Activated naive CD4-positive, alpha-beta T cell treated with anti-CD3 and anti-CD28 coated beads for 36 hours (primary cell): ENCODE results near the gene DNAAF8. TPM values are rescaled to one million over a fixed set of nuclear protein-coding genes. Genes with fewer than 3 reads are reported as not detected.

Experiments
- CTCF ChIA-PET: fragments of 350-600 bp; sonication (Branson Sonifier 250); formaldehyde crosslinking; loops from one replicate; lab custom pipeline; 2021; ENCODE audit warnings: antibody characterized with exemption; lab: Charles Lee
- DNase-seq: peaks from one replicate; pipeline ENCODE4 v3.0.0-alpha.2; 2020
- H3K27ac Mint-ChIP-seq: one replicate; pipeline ENCODE4 v1.8.0; 2021; ENCODE audit warnings: mild to moderate bottlenecking, mixed read lengths
- H3K27me3 Mint-ChIP-seq: one replicate; pipeline ENCODE4 v1.8.0; 2021; ENCODE audit warnings: low read depth, mixed read lengths
- H3K36me3 Mint-ChIP-seq: one replicate; pipeline ENCODE4 v1.8.0; 2021; ENCODE audit warnings: low read depth, mixed read lengths
- H3K4me1 Mint-ChIP-seq: one replicate; pipeline ENCODE4 v1.8.0; 2021; ENCODE audit warnings: low read depth, mixed read lengths
- H3K4me3 Mint-ChIP-seq: one replicate; pipeline ENCODE4 v1.8.0; 2021; ENCODE audit warnings: mild to moderate bottlenecking, moderate library complexity, mixed read lengths
- H3K9me3 Mint-ChIP-seq: one replicate; pipeline ENCODE4 v1.8.0; 2021; ENCODE audit warnings: mixed read lengths
- intact Hi-C: fragments of 100-400 bp; cut with micrococcal nuclease; formaldehyde crosslinking; loops from one replicate; pipeline ENCODE4 v1.15.1; 2023
- total RNA-seq, 2 experiments: library from RNA; stranded (reverse); gene quantifications; one replicate each; pipeline ENCODE4 v1.2.3, GENCODE V29; 2021

Gene DNAAF8
- total RNA-seq, 2 experiments from 2014 or later = 0.07 TPM; not detected in 1

- intact Hi-C loops = no loop called here
- CTCF ChIA-PET = no interaction called here
- DNase-seq = no peak
- no peak overlapping the region for H3K4me3 Mint-ChIP-seq
- H3K9me3 Mint-ChIP-seq = no peaks in the 10 kb centered on the region
- no peak overlapping the region for H3K27ac Mint-ChIP-seq
- H3K4me1 Mint-ChIP-seq = no peaks in the 10 kb centered on the region
- peaks cover 15% of the 10 kb centered on the region for H3K36me3 Mint-ChIP-seq
- H3K27me3 Mint-ChIP-seq = no peaks in the 10 kb centered on the region
These were observed 20.5 kb upstream of the DNAAF8 start for GRCh38 chr16:4713663-4714501.

DNA sequence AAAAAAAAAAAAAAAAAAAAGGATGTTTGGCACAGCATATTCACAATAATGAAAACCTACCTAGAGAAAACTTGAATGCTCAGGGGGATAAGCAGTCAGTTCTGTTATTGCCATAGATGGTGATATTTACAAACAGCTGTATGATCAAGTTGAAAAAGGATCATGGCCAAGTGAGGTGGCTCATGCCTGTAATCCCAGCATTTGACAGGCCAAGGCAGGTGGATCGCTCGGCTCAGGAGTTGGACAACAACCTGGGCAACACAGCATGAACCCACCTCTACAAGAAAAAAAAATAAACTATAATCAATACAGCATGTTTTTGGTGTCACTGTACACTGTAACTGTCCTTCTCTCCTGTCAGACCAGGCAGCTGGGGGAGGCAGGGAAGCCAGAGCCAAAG lies 19.3 kb upstream of the DNAAF8 start:
- no peak overlapping the region for H3K27ac Mint-ChIP-seq
- no peak overlapping the region for H3K4me3 Mint-ChIP-seq
- H3K4me1 Mint-ChIP-seq = no peaks in the 10 kb centered on the region
- DNase-seq = no peak
- intact Hi-C loops = no loop called here
- peaks cover 10% of the 10 kb centered on the region for H3K36me3 Mint-ChIP-seq
- CTCF ChIA-PET = interaction anchor here (0.6 kb wide), 2 partner anchors 91 to 206 kb away, joined by 3 read pairs; no protein-coding TSS in a partner anchor
- no peaks in the 10 kb centered on the region for H3K27me3 Mint-ChIP-seq
- H3K9me3 Mint-ChIP-seq = no peaks in the 10 kb centered on the region

- DNase-seq = no peak
- Mint-ChIP-seq H3K4me3 (no peak overlapping the region), H3K27me3 (no peaks in the 10 kb centered on the region), H3K9me3 (no peaks in the 10 kb centered on the region), H3K27ac (no peak overlapping the region), H3K36me3 (peaks cover 10% of the 10 kb centered on the region), H3K4me1 (no peaks in the 10 kb centered on the region)
- intact Hi-C loops = no loop called here
- CTCF ChIA-PET = no interaction called here
These were observed 15.9 kb upstream of the DNAAF8 start for GRCh38 chr16:4718466-4718865.

- Mint-ChIP-seq H3K27ac (no peak overlapping the region), H3K4me1 (no peaks in the 10 kb centered on the region), H3K9me3 (no peaks in the 10 kb centered on the region), H3K4me3 (no peak overlapping the region), H3K27me3 (no peaks in the 10 kb centered on the region), H3K36me3 (peaks cover 7% of the 10 kb centered on the region)
- intact Hi-C loops = no loop called here
- CTCF ChIA-PET = interaction anchor here (0.6 kb wide), 1 partner anchor 892 kb away, joined by 3 read pairs; no protein-coding TSS in a partner anchor
- no peak for DNase-seq
These were observed 11.1 kb upstream of the DNAAF8 start for GRCh38 chr16:4723071-4723767.

DNA sequence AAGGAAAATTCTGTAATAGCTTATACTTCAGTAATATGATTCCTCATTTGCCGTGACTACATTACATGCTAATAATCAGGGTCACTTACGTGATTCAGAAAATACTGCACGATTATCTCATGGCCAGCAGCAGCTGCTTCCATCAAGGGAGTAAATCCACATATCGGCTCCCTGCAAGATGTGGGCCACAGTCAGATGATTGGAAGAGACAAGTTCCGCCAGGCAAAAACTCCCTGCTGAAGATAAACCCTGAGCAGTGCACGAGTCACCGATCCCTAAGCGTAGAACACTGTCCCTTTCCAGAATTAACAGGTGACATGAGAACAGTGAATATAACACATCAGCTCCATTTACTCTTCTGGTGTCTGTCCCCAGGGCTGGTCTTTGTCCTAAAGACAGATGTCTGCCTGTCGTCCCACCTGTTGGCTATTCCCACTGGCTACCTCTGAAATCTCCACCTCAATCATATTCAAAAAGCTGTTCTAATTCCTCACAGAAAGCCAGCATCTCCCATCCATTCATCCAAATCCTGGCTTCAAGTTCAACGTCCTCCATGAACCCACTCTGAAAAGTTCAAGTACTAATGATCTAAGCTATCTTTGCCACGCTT lies 9.6 kb upstream of the DNAAF8 start:
- DNase-seq = no peak
- no peak overlapping the region for H3K4me3 Mint-ChIP-seq
- H3K9me3 Mint-ChIP-seq = no peaks in the 10 kb centered on the region
- H3K27ac Mint-ChIP-seq = no peak overlapping the region
- intact Hi-C loops = no loop called here
- peaks cover 12% of the 10 kb centered on the region for H3K36me3 Mint-ChIP-seq
- CTCF ChIA-PET = interaction anchor here (0.7 kb wide), 1 partner anchor 175 kb away, joined by 3 read pairs; no protein-coding TSS in a partner anchor
- H3K4me1 Mint-ChIP-seq = no peaks in the 10 kb centered on the region
- H3K27me3 Mint-ChIP-seq = no peaks in the 10 kb centered on the region

GRCh38 chr16:4726616-4727015 lies 7.7 kb upstream of the DNAAF8 start:
- DNase-seq = no peak
- Mint-ChIP-seq H3K9me3 (no peaks in the 10 kb centered on the region), H3K4me1 (no peaks in the 10 kb centered on the region), H3K27me3 (no peaks in the 10 kb centered on the region), H3K27ac (no peak overlapping the region), H3K36me3 (peaks cover 12% of the 10 kb centered on the region), H3K4me3 (no peak overlapping the region)
- CTCF ChIA-PET = no interaction called here
- intact Hi-C loops = no loop called here

DNA sequence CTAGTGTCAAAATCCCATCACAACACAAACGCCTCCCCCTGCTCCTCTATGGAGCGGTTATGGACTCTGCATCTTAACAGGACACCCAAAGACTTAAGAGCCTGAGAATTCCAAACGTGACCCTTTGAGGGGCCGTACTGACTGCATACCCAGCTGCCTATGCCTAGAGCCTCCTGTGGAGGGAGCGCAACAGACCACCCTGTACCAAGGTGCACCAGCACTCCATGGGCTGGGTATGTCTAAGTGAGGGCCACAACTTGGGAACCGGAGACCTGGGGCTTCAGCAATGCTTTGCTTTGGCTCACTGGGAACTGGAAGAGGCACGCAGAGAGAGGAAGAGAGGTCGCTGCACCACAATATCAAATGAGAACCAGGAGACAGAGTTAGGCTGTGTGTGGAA lies 5.7 kb upstream of the DNAAF8 start:
- Mint-ChIP-seq H3K27ac (no peak overlapping the region), H3K9me3 (no peaks in the 10 kb centered on the region), H3K4me1 (peaks cover 10% of the 10 kb centered on the region), H3K4me3 (no peak overlapping the region), H3K27me3 (no peaks in the 10 kb centered on the region), H3K36me3 (peaks cover 6% of the 10 kb centered on the region)
- no peak for DNase-seq
- CTCF ChIA-PET = no interaction called here
- intact Hi-C loops = no loop called here

GRCh38 chr16:4729876-4730275 lies 4.5 kb upstream of the DNAAF8 start:
- Mint-ChIP-seq H3K4me1 (peaks cover 11% of the 10 kb centered on the region), H3K4me3 (no peak overlapping the region), H3K27me3 (no peaks in the 10 kb centered on the region), H3K27ac (no peak overlapping the region), H3K36me3 (peaks cover 6% of the 10 kb centered on the region), H3K9me3 (no peaks in the 10 kb centered on the region)
- intact Hi-C loops = no loop called here
- CTCF ChIA-PET = interaction anchor here (0.6 kb wide), 1 partner anchor 10 kb away, joined by 4 read pairs; no protein-coding TSS in a partner anchor
- DNase-seq = no peak

DNA sequence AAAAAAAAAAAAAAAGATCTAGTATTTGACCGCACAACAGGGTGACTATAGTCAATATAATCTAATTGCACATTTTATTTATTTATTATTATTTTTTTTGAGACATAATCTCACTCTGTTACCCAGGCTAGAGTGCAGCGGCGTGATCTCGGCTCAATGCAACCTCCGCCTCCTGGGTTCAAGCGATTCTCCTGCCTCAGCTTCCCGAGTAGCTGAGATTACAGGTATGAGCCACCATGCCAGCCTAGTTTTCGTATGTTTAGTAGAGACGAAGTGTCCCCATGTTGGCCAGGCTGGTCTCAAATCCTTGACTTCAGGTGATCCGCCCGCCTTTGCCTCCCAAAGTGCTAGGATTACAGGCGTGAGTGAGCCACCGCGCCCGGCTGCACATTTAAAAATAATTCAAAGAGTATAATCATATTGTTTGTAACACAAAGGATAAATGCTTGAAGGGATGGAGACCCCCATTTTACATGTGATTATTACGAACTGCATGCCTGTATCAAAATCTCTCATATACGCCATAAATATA lies 1.1 kb upstream of the DNAAF8 start:
- intact Hi-C loops = loop anchor here (2.0 kb wide), 1 partner anchor 14 kb away; no protein-coding TSS in a partner anchor
- CTCF ChIA-PET = interaction anchor here (0.5 to 1.1 kb wide), 2 partner anchors 25 to 37 kb away, joined by 3 read pairs; no protein-coding TSS in a partner anchor
- Mint-ChIP-seq H3K9me3 (no peaks in the 10 kb centered on the region), H3K4me1 (peaks cover 16% of the 10 kb centered on the region), H3K4me3 (peak overlapping the region; percentile 87), H3K27me3 (no peaks in the 10 kb centered on the region), H3K27ac (no peak overlapping the region), H3K36me3 (peaks cover 6% of the 10 kb centered on the region)
- no peak for DNase-seq

DNA sequence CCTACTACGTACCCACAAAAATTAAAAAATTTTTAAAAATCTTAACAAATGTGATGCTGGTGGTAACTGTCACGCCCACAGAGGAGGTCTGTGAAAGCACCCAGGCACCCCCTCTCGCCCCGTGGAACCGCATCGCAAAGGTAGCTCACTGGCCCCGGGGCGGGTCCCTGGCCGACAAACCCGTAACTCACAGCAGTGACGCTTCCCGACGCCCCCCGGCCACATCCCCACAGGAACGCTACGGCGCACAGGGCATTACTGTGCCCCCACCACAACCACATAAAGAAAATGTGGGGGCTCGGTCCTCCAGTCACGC lies 632 bp upstream of the DNAAF8 start:
- H3K9me3 Mint-ChIP-seq = no peaks in the 10 kb centered on the region
- DNase-seq = peak; percentile 31
- no peak overlapping the region for H3K27ac Mint-ChIP-seq
- peaks cover 3% of the 10 kb centered on the region for H3K36me3 Mint-ChIP-seq
- intact Hi-C loops = loop anchor here (1.0 to 2.0 kb wide), 6 partner anchors 13 to 225 kb away; partner anchors contain the start of genes GLYR1, ROGDI, SEC14L5 and UBN1
- no peaks in the 10 kb centered on the region for H3K27me3 Mint-ChIP-seq
- H3K4me3 Mint-ChIP-seq = peak overlapping the region; percentile 87
- peaks cover 16% of the 10 kb centered on the region for H3K4me1 Mint-ChIP-seq
- CTCF ChIA-PET = interaction anchor here (0.5 to 1.2 kb wide), 4 partner anchors 25 to 461 kb away, joined by 3 to 4 read pairs (median 3); partner anchors contain the start of genes MGRN1 and TFAP4

- Mint-ChIP-seq H3K27me3 (no peaks in the 10 kb centered on the region), H3K9me3 (no peaks in the 10 kb centered on the region), H3K4me1 (peaks cover 16% of the 10 kb centered on the region), H3K4me3 (peak overlapping the region; percentile 87), H3K27ac (peak overlapping the region; percentile 46), H3K36me3 (no peaks in the 10 kb centered on the region)
- CTCF ChIA-PET = interaction anchor here (1.2 kb wide), 3 partner anchors 32 to 221 kb away, joined by 3 to 4 read pairs (median 4); partner anchors contain the start of gene MGRN1
- peak; percentile 92 for DNase-seq
- intact Hi-C loops = loop anchor here (1.0 kb wide), 5 partner anchors 32 to 223 kb away; partner anchors contain the start of genes GLYR1, ROGDI, SEC14L5 and UBN1
These were observed 596 bp downstream of the DNAAF8 start for GRCh38 chr16:4734730-4735535.
